BJ (cell line): ENCODE measurements around the gene PCDH8. TPM values are rescaled to one million over a fixed set of nuclear protein-coding genes. Genes with fewer than 3 reads are reported as not detected.

Experiments used
- CTCF ChIA-PET: fragments of 350-600 bp; formaldehyde crosslinking; extraction: SDS; loops from one replicate; lab custom pipeline; 2021; ENCODE audit warnings: antibody characterized with exemption, inconsistent platforms; lab: Yijun Ruan, JAX
- POLR2A ChIA-PET: fragments of 300-600 bp; sonication (Branson Sonifier 250); formaldehyde crosslinking; extraction: SDS; loops from one replicate; lab custom pipeline; 2021; ENCODE audit warnings: antibody characterized with exemption; lab: Charles Lee
- DNase-seq: peaks from one replicate; pipeline ENCODE4 v3.0.0-alpha.2; 2011; ENCODE audit warnings: low read depth
- H3K27me3 ChIP-seq: 2 replicates; pipeline ENCODE4 v1.6.0; 2011; ENCODE audit warnings: low read length; ENCODE audit not compliant: control insufficient read depth, insufficient read depth
- H3K36me3 ChIP-seq: 2 replicates; pipeline ENCODE4 v1.5.1; 2011; ENCODE audit warnings: low read length; ENCODE audit not compliant: control insufficient read depth, insufficient read depth
- H3K4me3 ChIP-seq: 2 replicates; pipeline ENCODE4 v1.5.1; 2011; ENCODE audit warnings: low read depth, mild to moderate bottlenecking, control low read depth, low read length
- polyA plus RNA-seq: library from polyadenylated mRNA; depleted of rRNA; stranded (reverse); fragments of >200 nt; gene quantifications from 2 replicates; pipeline ENCODE4 v1.2.3, GENCODE V29; 2011
- TF ChIP-seq, protein P1 (sequence below): IDR thresholded peaks from 2 replicates; pipeline ENCODE4 v1.5.1; 2011; ENCODE audit warnings: low read depth, mild to moderate bottlenecking, control low read depth, inconsistent platforms, low read length, moderate library complexity; ENCODE audit not compliant: insufficient read depth

PCDH8 gene
- polyA plus RNA-seq, 1 experiment = 1.8 TPM

DNA sequence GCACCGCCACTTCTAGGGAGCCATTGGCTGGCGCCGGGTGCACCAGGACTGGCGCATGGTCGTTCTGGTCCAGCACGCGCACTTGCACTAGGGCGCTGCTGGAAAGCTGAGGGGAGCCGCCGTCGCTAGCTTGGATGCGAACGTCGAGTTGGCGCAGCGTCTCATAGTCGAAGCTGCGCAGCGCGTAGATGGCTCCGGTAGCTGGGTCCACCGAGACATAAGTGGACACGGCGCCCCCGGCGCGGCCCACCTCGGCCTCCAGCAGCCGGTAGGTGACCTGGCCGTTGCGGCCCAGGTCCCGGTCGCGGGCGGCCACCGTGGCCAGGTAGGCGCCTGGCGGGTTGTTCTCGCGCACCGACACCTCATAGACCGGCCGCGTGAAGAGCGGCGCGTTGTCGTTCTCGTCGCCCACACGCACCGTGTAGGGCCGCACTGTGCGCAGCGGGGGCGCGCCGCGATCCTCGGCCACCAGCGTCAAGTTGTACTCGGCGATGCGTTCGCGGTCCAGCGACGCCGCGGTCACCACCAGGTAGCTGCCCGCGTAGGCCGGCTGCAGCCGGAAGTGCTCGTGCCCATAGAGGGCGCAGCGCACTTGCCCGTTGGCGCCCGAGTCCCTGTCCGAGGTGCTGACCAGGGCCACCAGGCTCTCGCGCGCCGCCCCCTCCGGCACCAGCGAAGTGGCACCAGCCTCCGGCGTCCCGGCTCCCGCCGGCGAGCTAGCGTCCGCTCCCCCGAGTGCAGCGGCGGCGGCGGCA, 1.7 kb downstream of the PCDH8 start:
- Histone ChIP-seq H3K36me3 (no peaks in the 10 kb centered on the region), H3K4me3 (no peak overlapping the region; the same call in 1 of the 2 replicates), H3K27me3 (peaks cover 37% of the 10 kb centered on the region)
- DNase-seq = no peak
- TF ChIP-seq, protein P1, sequence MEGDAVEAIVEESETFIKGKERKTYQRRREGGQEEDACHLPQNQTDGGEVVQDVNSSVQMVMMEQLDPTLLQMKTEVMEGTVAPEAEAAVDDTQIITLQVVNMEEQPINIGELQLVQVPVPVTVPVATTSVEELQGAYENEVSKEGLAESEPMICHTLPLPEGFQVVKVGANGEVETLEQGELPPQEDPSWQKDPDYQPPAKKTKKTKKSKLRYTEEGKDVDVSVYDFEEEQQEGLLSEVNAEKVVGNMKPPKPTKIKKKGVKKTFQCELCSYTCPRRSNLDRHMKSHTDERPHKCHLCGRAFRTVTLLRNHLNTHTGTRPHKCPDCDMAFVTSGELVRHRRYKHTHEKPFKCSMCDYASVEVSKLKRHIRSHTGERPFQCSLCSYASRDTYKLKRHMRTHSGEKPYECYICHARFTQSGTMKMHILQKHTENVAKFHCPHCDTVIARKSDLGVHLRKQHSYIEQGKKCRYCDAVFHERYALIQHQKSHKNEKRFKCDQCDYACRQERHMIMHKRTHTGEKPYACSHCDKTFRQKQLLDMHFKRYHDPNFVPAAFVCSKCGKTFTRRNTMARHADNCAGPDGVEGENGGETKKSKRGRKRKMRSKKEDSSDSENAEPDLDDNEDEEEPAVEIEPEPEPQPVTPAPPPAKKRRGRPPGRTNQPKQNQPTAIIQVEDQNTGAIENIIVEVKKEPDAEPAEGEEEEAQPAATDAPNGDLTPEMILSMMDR = peak; percentile 43
- POLR2A ChIA-PET = interaction anchor here (0.6 kb wide), 1 partner anchor 51 kb away, joined by 12 read pairs; no protein-coding TSS in a partner anchor
- CTCF ChIA-PET = interaction anchor here (1.0 to 2.3 kb wide), 5 partner anchors 13 to 351 kb away, joined by 3 to 13 read pairs (median 5); no protein-coding TSS in a partner anchor

DNA sequence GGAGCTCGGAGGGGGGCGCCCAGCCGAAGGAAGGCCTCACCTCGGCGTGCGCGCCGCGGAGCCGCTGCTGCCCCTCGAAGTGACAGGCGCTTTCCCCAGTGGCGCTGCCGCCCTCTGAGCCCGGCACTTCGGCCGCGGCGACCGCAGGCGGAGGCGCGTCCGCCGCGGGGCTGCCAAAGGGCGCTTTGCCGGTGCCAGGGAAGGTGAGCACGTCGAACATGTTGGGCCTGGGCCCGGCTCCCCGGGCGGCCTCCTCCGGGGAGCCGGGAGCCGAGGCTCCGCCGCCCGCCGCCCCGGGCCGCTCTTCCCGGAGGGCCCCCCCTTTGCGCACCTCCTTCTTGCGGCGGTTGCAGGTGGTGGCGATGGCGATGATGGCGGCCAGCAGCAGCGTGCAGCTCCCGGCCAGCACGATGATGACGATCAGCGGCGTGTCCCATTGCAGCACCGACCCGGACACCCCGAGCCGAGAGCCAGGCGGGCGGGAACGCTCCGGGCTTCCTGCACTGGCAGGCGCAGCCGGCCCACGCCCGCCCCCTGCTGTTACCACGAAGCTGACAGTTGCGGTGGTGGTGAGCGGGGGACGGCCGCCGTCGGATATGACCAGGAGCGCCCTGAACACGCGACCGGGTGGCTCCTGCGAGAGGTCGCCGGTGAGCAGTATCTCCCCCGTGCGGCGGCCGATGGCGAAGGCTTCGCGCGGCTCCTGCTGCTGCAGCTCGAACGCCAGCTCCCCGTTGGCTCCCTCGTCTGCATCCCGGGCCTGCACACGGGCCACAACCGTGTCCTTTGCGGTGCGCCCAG, 2.5 kb downstream of the PCDH8 start:
- no peaks in the 10 kb centered on the region for H3K36me3 ChIP-seq
- ChIA-PET POLR2A (no interaction called here), CTCF (interaction anchor here (1.0 to 2.3 kb wide), 5 partner anchors 12 to 352 kb away, joined by 3 to 13 read pairs (median 5); no protein-coding TSS in a partner anchor)
- DNase-seq = no peak
- TF ChIP-seq, protein P1 = peak; percentile 32
- H3K4me3 ChIP-seq = no peak overlapping the region
- peaks cover 37% of the 10 kb centered on the region for H3K27me3 ChIP-seq

DNA sequence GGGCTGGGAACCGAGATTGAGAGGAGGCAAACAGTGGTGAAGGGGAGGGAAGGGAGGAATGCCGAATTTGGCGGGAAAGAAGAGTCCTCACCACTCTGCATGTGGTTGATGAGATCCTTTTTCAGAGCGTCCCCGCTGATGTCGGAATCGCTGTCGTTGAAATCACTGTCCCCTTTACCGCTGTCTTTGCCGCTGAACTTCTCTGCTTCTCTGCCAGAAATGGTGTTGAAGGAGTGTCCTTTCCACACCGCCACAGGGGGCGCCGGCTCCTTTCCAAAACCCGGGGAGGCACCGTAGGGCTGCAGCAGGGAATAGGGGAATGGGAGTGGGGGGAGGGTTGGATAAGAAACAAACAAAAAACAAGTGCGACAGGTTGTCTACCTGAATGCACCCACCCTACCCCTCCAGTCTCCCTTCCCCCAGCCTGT, 3.1 kb downstream of the PCDH8 start:
- Histone ChIP-seq H3K36me3 (no peaks in the 10 kb centered on the region), H3K27me3 (peaks cover 37% of the 10 kb centered on the region), H3K4me3 (no peak overlapping the region)
- no peak for DNase-seq
- ChIA-PET CTCF (interaction anchor here (1.7 to 2.3 kb wide), 2 partner anchors 12 to 237 kb away, joined by 5 to 13 read pairs; no protein-coding TSS in a partner anchor), POLR2A (no interaction called here)
- TF ChIP-seq, protein P1 = 0 out of 2 replicates have a peak, but pooled peaks have one; percentile 8

DNA sequence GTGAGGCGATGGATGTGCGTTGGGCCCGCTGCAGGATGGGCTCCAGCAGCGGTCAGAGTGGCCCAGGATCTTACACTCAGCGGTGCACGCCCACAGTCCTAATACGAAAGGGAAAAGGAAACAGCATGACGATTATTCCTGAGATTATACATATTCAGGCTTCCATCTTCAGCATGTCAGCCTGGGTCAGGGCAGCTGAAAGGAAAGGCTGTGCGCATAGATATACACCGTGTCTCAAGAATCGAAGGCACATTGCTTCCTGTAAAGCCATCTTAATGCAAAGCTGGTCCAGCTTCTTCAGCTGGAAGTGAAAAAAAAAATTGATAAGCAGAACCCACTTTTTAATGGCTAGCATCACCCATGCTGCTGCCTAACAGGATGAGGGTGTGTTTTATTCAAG, 3.6 kb downstream of the PCDH8 start:
- Histone ChIP-seq H3K36me3 (no peaks in the 10 kb centered on the region), H3K4me3 (no peak overlapping the region), H3K27me3 (peaks cover 37% of the 10 kb centered on the region)
- TF ChIP-seq, protein P1 = no peak
- CTCF ChIA-PET = no interaction called here
- POLR2A ChIA-PET = no interaction called here
- no peak for DNase-seq

DNA sequence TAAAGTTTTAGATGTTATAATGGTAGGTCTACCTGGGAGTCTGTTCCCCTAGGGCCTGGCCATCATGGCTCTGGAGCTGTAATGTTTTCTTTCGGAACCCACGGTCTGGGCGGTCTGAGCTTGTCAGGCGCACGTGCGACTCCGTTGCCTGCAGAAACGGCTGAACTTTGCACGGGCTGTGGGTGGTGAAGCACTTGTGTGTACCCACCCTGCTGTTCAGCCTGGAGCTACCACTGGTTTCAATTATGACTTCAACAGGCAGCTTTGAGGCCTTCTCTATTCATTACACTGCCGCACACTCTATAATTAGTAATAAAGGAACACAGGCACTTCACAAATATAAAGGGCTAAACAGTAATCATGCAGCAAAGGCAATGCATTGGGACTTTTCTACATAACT, 6.0 kb downstream of the PCDH8 start:
- no peak overlapping the region for H3K4me3 ChIP-seq
- peaks cover 15% of the 10 kb centered on the region for H3K27me3 ChIP-seq
- no peak for DNase-seq
- ChIA-PET POLR2A (no interaction called here), CTCF (interaction anchor here (0.7 to 1.1 kb wide), 2 partner anchors 13 to 612 kb away, joined by 3 read pairs; no protein-coding TSS in a partner anchor)
- H3K36me3 ChIP-seq = no peaks in the 10 kb centered on the region
- TF ChIP-seq, protein P1 = no peak
